GM12878 (cell line): Measurements from ENCODE around the gene PPFIA3. TPM values are rescaled to one million over a fixed set of nuclear protein-coding genes. Genes with fewer than 3 reads are reported as not detected.
A peak's percentile ranks its signal among the peaks of the same experiment; 100 is the strongest.

Experiments
- ATF7 ChIP-seq: fragments of 450-650 bp; IDR thresholded peaks from 2 replicates; pipeline ENCODE4 v1.6.1; 2016; ENCODE audit warnings: low read depth, mild to moderate bottlenecking
- BACH1 ChIP-seq: fragments of 450-650 bp; IDR thresholded peaks from 2 replicates; pipeline ENCODE4 v1.6.1; 2017; ENCODE audit warnings: mild to moderate bottlenecking, borderline replicate concordance
- BRCA1 ChIP-seq: IDR thresholded peaks from 2 replicates; pipeline ENCODE4 v1.6.1; 2011; ENCODE audit warnings: low read depth, low read length, improper control_type of control experiment
- CBX3 ChIP-seq: fragments of 200-600 bp; sonication (generic); IDR thresholded peaks from 2 replicates; pipeline ENCODE4 v1.6.1; 2016; ENCODE audit warnings: low read depth, borderline replicate concordance
- CHD1 ChIP-seq: IDR thresholded peaks from 2 replicates; pipeline ENCODE4 v1.6.1; 2012; ENCODE audit warnings: low read depth, low read length, improper control_type of control experiment
- CHD2 ChIP-seq: IDR thresholded peaks from 2 replicates; pipeline ENCODE4 v1.6.1; 2011; ENCODE audit warnings: low read depth, low read length, improper control_type of control experiment, borderline replicate concordance
- GATAD2B ChIP-seq: fragments of 450-650 bp; conservative IDR thresholded peaks from 2 replicates; pipeline ENCODE4 v1.6.1; 2017; ENCODE audit warnings: low read depth, mild to moderate bottlenecking, moderate library complexity
- KDM1A ChIP-seq: fragments of 200-600 bp; sonication (generic); IDR thresholded peaks from 2 replicates; pipeline ENCODE4 v1.6.1; 2016; ENCODE audit warnings: borderline replicate concordance
- NR2C1 ChIP-seq: fragments of 450-650 bp; IDR thresholded peaks from 2 replicates; pipeline ENCODE4 v1.6.1; 2017; ENCODE audit warnings: antibody characterized with exemption, mild to moderate bottlenecking, moderate library complexity
- PAX8 ChIP-seq: fragments of 450-650 bp; IDR thresholded peaks from 2 replicates; pipeline ENCODE4 v1.6.1; 2017; ENCODE audit warnings: mild to moderate bottlenecking, moderate library complexity
- RBBP5 ChIP-seq: fragments of 200-600 bp; sonication (generic); conservative IDR thresholded peaks from 2 replicates; pipeline ENCODE4 v1.6.1; 2016
- SREBF2 ChIP-seq: IDR thresholded peaks from 2 replicates; pipeline ENCODE4 v1.6.1; 2012; ENCODE audit warnings: mild to moderate bottlenecking, low read length
- SUPT20H ChIP-seq: IDR thresholded peaks from 2 replicates; pipeline ENCODE4 v1.6.1; 2011; ENCODE audit warnings: low read depth, mild to moderate bottlenecking, low read length, moderate library complexity, borderline replicate concordance; ENCODE audit not compliant: control insufficient read depth
- TARDBP ChIP-seq: IDR thresholded peaks from 2 replicates; pipeline ENCODE4 v1.6.1; 2016; ENCODE audit warnings: borderline replicate concordance
- TCF12 ChIP-seq: IDR thresholded peaks from 2 replicates; pipeline ENCODE4 v1.6.1; 2011; ENCODE audit warnings: low read depth, mild to moderate bottlenecking, low read length
- ZNF622 ChIP-seq: fragments of 450-650 bp; IDR thresholded peaks from 2 replicates; pipeline ENCODE4 v1.6.1; 2017; ENCODE audit warnings: mild to moderate bottlenecking, inconsistent platforms
- polyA plus RNA-seq, 11 experiments: library from polyadenylated mRNA; depleted of rRNA in 4 of 11; unstranded in 6 of 11; stranded (reverse) in 5 of 11; fragments of >200 nt; fragmentation: Nextera tagmentation in 4 of 11; fragmentation: Illumina TruSeq in 1 of 11; extraction: Ambion mirVana in 4 of 11; extraction: Trizol in 1 of 11; gene quantifications; 1 replicate in 1 of 11; 2 replicates in 10 of 11; pipeline versions ENCODE4 v1.2.1 to v1.2.3, GENCODE V29; 2011 to 2016; ENCODE audit warnings: inconsistent platforms in 2 of 11, missing spikeins in 2 of 11, low read depth in 1 of 11
- total RNA-seq, 4 experiments: library from RNA; depleted of rRNA in 3 of 4; stranded (reverse); fragments of >200 nt in 3 of 4; fragmentation: Illumina TruSeq in 1 of 4; extraction: Trizol in 1 of 4; gene quantifications; 2 replicates each; pipeline versions ENCODE4 v1.2.1 to v1.2.3, GENCODE V29; 2013 to 2021
- TF ChIP-seq, protein P1 (sequence below): fragments of 450-650 bp; IDR thresholded peaks from 2 replicates; pipeline ENCODE4 v1.6.1; 2017; ENCODE audit warnings: mild to moderate bottlenecking, moderate library complexity
- TF ChIP-seq, protein P2 (sequence below): fragments of 450-650 bp; IDR thresholded peaks from 2 replicates; pipeline ENCODE4 v1.6.1; 2014; ENCODE audit warnings: mild to moderate bottlenecking
- TF ChIP-seq, protein P3 (sequence below): IDR thresholded peaks from 2 replicates; pipeline ENCODE4 v1.6.1; 2011; ENCODE audit warnings: borderline replicate concordance, low read depth, mild to moderate bottlenecking, moderate library complexity, low read length; ENCODE audit not compliant: insufficient read depth, poor library complexity, severe bottlenecking
- TF ChIP-seq, protein P4 (sequence below): IDR thresholded peaks from 2 replicates; pipeline ENCODE4 v1.6.1; 2012; ENCODE audit warnings: mild to moderate bottlenecking, low read depth, low read length

Gene PPFIA3
- total and polyA plus RNA-seq, 10 of the 15 experiments (the other 5 are each of a cell fraction or from before 2014, with no cell fraction given), result 0.11 to 1.7 (median 0.73) TPM; not detected in 3

DNA sequence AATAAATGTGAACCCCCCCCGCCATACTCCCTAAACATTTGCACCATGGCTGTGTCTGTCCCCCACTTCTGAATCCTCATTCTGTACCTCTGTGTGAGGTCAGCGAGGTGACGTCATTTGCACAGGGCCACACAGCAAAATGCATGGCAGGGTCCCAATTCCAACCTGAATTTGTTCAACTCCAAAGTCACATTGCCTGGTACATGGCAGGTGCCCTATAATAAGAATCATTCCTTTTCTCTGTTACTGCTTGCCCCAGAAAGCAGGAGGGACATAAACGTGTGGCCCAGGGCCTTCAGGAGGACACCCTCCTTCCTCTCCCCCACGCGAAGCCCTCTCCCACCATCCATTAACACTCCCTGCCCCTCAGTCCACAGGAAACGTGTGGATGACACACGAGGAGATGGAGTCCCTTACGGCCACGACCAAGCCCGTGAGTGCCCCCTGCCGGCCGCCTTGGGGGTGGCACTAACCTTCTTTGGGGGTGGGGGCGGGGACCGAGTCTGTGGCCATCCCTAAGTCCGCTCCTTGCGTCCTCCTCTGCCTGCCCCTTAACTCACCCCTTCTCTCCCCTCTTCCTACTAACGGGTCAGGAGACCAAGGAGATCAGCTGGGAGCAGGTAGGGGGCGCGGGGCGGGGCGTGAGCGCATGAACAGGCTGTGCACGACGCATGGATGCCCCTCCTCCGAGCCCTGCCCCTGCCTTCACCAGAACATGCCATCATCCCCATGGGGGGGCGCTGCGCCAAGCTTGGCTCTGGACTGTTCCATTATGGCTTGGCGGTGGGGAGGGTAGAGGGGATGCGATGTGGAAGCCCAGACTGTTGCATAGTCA, 26.4 kb downstream of the PPFIA3 start (continued):
- TF ChIP-seq, protein P1, sequence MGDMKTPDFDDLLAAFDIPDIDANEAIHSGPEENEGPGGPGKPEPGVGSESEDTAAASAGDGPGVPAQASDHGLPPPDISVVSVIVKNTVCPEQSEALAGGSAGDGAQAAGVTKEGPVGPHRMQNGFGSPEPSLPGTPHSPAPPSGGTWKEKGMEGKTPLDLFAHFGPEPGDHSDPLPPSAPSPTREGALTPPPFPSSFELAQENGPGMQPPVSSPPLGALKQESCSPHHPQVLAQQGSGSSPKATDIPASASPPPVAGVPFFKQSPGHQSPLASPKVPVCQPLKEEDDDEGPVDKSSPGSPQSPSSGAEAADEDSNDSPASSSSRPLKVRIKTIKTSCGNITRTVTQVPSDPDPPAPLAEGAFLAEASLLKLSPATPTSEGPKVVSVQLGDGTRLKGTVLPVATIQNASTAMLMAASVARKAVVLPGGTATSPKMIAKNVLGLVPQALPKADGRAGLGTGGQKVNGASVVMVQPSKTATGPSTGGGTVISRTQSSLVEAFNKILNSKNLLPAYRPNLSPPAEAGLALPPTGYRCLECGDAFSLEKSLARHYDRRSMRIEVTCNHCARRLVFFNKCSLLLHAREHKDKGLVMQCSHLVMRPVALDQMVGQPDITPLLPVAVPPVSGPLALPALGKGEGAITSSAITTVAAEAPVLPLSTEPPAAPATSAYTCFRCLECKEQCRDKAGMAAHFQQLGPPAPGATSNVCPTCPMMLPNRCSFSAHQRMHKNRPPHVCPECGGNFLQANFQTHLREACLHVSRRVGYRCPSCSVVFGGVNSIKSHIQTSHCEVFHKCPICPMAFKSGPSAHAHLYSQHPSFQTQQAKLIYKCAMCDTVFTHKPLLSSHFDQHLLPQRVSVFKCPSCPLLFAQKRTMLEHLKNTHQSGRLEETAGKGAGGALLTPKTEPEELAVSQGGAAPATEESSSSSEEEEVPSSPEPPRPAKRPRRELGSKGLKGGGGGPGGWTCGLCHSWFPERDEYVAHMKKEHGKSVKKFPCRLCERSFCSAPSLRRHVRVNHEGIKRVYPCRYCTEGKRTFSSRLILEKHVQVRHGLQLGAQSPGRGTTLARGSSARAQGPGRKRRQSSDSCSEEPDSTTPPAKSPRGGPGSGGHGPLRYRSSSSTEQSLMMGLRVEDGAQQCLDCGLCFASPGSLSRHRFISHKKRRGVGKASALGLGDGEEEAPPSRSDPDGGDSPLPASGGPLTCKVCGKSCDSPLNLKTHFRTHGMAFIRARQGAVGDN, result no peak
- TF ChIP-seq CHD2 (0 out of 2 replicates have a peak, but pooled peaks have one; percentile 31), ATF7 (peak; percentile 88), SREBF2 (no peak), NR2C1 (no peak), BACH1 (no peak), CHD1 (peak; percentile 94; the same call in 1 of the 2 replicates), PAX8 (no peak), BRCA1 (no peak), CBX3 (no peak), KDM1A (no peak), SUPT20H (no peak), TCF12 (0 out of 2 replicates have a peak, but pooled peaks have one; percentile 2), RBBP5 (no peak), GATAD2B (no peak), TARDBP (no peak), ZNF622 (no peak)
- TF ChIP-seq, protein P2, sequence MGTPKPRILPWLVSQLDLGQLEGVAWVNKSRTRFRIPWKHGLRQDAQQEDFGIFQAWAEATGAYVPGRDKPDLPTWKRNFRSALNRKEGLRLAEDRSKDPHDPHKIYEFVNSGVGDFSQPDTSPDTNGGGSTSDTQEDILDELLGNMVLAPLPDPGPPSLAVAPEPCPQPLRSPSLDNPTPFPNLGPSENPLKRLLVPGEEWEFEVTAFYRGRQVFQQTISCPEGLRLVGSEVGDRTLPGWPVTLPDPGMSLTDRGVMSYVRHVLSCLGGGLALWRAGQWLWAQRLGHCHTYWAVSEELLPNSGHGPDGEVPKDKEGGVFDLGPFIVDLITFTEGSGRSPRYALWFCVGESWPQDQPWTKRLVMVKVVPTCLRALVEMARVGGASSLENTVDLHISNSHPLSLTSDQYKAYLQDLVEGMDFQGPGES, result no peak
- TF ChIP-seq, protein P3, sequence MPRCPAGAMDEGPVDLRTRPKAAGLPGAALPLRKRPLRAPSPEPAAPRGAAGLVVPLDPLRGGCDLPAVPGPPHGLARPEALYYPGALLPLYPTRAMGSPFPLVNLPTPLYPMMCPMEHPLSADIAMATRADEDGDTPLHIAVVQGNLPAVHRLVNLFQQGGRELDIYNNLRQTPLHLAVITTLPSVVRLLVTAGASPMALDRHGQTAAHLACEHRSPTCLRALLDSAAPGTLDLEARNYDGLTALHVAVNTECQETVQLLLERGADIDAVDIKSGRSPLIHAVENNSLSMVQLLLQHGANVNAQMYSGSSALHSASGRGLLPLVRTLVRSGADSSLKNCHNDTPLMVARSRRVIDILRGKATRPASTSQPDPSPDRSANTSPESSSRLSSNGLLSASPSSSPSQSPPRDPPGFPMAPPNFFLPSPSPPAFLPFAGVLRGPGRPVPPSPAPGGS, result no peak
- TF ChIP-seq, protein P4, sequence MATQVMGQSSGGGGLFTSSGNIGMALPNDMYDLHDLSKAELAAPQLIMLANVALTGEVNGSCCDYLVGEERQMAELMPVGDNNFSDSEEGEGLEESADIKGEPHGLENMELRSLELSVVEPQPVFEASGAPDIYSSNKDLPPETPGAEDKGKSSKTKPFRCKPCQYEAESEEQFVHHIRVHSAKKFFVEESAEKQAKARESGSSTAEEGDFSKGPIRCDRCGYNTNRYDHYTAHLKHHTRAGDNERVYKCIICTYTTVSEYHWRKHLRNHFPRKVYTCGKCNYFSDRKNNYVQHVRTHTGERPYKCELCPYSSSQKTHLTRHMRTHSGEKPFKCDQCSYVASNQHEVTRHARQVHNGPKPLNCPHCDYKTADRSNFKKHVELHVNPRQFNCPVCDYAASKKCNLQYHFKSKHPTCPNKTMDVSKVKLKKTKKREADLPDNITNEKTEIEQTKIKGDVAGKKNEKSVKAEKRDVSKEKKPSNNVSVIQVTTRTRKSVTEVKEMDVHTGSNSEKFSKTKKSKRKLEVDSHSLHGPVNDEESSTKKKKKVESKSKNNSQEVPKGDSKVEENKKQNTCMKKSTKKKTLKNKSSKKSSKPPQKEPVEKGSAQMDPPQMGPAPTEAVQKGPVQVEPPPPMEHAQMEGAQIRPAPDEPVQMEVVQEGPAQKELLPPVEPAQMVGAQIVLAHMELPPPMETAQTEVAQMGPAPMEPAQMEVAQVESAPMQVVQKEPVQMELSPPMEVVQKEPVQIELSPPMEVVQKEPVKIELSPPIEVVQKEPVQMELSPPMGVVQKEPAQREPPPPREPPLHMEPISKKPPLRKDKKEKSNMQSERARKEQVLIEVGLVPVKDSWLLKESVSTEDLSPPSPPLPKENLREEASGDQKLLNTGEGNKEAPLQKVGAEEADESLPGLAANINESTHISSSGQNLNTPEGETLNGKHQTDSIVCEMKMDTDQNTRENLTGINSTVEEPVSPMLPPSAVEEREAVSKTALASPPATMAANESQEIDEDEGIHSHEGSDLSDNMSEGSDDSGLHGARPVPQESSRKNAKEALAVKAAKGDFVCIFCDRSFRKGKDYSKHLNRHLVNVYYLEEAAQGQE, result no peak
